Heart left ventricle (tissue), 13 donors: ENCODE results near the gene GCNT4.

ENCODE experiments used
- POLR2A ChIP-seq, 2 donors: fragments of 450-650 bp; IDR thresholded peaks; one replicate each; pipeline ENCODE4 v1.6.1; 2017; ENCODE audit warnings: antibody characterized with exemption in 2 of 2, mild to moderate bottlenecking in 2 of 2, moderate library complexity in 2 of 2
- TF ChIP-seq, protein P1 (sequence below), 12 donors: fragments of 200-600 bp; sonication (generic) in 4 of 12; IDR thresholded peaks; one replicate each; pipeline versions ENCODE4 v1.5.0 to v1.8.0; 2018 to 2022; ENCODE audit warnings: antibody characterized with exemption in 12 of 12, mild to moderate bottlenecking in 5 of 12
- donor health status: ischemic (EF 13 %, LVEDD 7.1; RV severe dilation, severe dysfunction).
- donor health status: DM: no; HTN: yes; CAD: no.
- donor health status: DM: no; HTN: no; CAD: no.
- donor health status: ischemic (EF 25% LVEDD 6.9; RV normal size, moderate dysfunction).
- donor health status: ischemic (EF 25% LVEDD 5.7; RV mildly dilated, moderate dysfunction).
- donor health status: ischemic (EF 35%, LVEDD 5.7; RV mildly dilated, moderate dysfunction).
- donor health status: nonischemic (EF 11% LVEDD 7.7; RV severe dilation, severe dysfunction).
- donor health status: DM: yes; HTN: yes; CAD: no.
- donor health status: PGD.
- donor health status: ischemic (EF 29% LVEDD 5.4; RV normal size, mild dysfunction).
- donor health status: nonischemic (EF 23%, LVEDD 6.1; RV moderate dilation, normal function).

DNA sequence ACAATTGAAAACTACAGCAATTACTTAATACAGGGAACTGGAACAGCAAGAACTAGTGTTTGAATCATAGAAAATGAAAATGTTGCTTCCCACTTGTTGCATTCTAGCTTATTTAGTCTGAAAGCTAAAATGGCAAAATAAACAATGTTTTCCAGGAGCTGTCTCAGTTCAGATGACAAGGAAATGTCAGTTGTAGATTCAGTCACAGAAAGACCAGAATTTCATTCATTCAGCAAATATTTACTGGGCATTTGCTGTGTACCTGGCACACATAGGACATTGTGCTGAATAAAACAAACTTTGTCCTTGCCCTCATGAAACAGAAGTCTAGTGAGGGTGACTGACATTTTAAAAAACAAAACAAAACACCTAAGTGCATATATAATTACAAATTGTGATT is 41.5 kb downstream of the GCNT4 start:
- TF ChIP-seq, protein P1, sequence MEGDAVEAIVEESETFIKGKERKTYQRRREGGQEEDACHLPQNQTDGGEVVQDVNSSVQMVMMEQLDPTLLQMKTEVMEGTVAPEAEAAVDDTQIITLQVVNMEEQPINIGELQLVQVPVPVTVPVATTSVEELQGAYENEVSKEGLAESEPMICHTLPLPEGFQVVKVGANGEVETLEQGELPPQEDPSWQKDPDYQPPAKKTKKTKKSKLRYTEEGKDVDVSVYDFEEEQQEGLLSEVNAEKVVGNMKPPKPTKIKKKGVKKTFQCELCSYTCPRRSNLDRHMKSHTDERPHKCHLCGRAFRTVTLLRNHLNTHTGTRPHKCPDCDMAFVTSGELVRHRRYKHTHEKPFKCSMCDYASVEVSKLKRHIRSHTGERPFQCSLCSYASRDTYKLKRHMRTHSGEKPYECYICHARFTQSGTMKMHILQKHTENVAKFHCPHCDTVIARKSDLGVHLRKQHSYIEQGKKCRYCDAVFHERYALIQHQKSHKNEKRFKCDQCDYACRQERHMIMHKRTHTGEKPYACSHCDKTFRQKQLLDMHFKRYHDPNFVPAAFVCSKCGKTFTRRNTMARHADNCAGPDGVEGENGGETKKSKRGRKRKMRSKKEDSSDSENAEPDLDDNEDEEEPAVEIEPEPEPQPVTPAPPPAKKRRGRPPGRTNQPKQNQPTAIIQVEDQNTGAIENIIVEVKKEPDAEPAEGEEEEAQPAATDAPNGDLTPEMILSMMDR (IDR thresholded peaks at IDR 0.05) = no peak
- no peak for TF ChIP-seq POLR2A (IDR thresholded peaks at IDR 0.05)
